NB4 (cell line): ENCODE results near the gene DRD3.
A peak's percentile ranks its signal among the peaks of the same experiment; 100 is the strongest.

Experiments used
- POLR2A ChIP-seq: IDR thresholded peaks from 2 replicates; pipeline ENCODE4 v1.6.1; 2011; ENCODE audit warnings: mild to moderate bottlenecking; ENCODE audit not compliant: insufficient read length; ENCODE audit errors: extremely low read depth
- TF ChIP-seq, protein P1 (sequence below): IDR thresholded peaks from one replicate; pipeline ENCODE4 v1.5.1; 2012; ENCODE audit warnings: low read depth, low read length

DNA sequence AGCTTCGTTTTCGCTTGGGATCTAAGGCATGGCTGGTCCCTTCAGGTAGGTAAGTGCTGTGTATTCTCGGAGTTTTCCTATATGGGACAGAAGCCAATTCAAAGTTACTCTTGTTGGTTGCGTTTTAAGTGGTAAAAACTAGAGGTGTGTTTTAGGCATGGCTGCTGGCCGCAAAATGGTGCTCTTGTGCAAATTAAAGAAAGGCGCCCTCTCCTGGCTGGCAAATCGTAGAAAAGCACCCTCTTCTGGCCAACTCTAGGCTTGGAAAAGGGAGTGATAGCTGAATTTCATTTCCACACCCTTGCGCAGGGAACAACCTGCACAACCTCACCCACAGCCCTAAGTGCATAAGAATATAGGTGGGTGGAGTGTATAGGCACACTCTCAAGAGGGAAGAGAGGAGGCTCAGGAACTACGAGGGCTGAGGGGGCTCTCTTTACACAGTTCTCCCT is 23.5 kb downstream of the DRD3 start:
- TF ChIP-seq, protein P1, sequence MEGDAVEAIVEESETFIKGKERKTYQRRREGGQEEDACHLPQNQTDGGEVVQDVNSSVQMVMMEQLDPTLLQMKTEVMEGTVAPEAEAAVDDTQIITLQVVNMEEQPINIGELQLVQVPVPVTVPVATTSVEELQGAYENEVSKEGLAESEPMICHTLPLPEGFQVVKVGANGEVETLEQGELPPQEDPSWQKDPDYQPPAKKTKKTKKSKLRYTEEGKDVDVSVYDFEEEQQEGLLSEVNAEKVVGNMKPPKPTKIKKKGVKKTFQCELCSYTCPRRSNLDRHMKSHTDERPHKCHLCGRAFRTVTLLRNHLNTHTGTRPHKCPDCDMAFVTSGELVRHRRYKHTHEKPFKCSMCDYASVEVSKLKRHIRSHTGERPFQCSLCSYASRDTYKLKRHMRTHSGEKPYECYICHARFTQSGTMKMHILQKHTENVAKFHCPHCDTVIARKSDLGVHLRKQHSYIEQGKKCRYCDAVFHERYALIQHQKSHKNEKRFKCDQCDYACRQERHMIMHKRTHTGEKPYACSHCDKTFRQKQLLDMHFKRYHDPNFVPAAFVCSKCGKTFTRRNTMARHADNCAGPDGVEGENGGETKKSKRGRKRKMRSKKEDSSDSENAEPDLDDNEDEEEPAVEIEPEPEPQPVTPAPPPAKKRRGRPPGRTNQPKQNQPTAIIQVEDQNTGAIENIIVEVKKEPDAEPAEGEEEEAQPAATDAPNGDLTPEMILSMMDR: peak; percentile 65
- TF ChIP-seq POLR2A: no peak
